K562 (cell line): ENCODE measurements around the gene EVL. TPM values are rescaled to one million over a fixed set of nuclear protein-coding genes. Genes with fewer than 3 reads are reported as not detected.

Experiments used
- ATAC-seq: fragments of 200-7000 bp; cut with Tn5 transposase; 3 replicates; pipeline ENCODE4 v1.9.1; 2020; ENCODE audit warnings: moderate library complexity
- BruUV-seq: library from RNA; stranded (reverse); fragments of 400-500 nt; replicated peaks from 2 replicates; lab custom pipeline; 2021; lab: Mats Ljungman, UMichigan
- CTCF ChIA-PET: fragments of 300-600 bp; formaldehyde crosslinking; extraction: SDS; loops from one replicate; lab custom pipeline; 2021; ENCODE audit warnings: low intra/inter-chr PET ratio; lab: Yijun Ruan, JAX
- POLR2A ChIA-PET: fragments of 300-600, 350-650 bp; sonication (Branson Sonifier 250); formaldehyde crosslinking; extraction: SDS; loops from one replicate; lab custom pipeline; 2021; ENCODE audit warnings: antibody characterized with exemption, inconsistent platforms; lab: Yijun Ruan, JAX
- DNase-seq, 4 experiments: peaks; one replicate each; pipeline versions ENCODE4 v3.0.0 to v3.0.0-alpha.2; 2011 to 2018; ENCODE audit warnings: low spot score in 3 of 4, mixed read lengths in 3 of 4; ENCODE audit errors: extremely low read depth in 1 of 4
- FAIRE-seq: peaks from 2 replicates; lab custom pipeline; 2011; peaks lifted over from hg19 to GRCh38; lab: Jason Lieb, UNC
- H2AFZ ChIP-seq: 2 replicates; pipeline ENCODE4 v1.6.0; 2011; ENCODE audit warnings: low read depth, low read length, control low read depth, inconsistent platforms
- H3K27ac ChIP-seq: fragments of 200-600 bp; 3 replicates; pipeline ENCODE4 v1.8.0; 2011; ENCODE audit warnings: low read depth, mild to moderate bottlenecking, control low read depth, inconsistent platforms, low read length, moderate library complexity, mixed read lengths; ENCODE audit errors: extremely low read depth
- H3K27me3 ChIP-seq, 2 experiments: fragments of 300-600 bp in 1 of 2; 2 replicates in 1 of 2; 3 replicates in 1 of 2; pipeline versions ENCODE4 v1.6.0 to v1.8.0; 2011; ENCODE audit warnings: inconsistent platforms in 2 of 2, low read length in 2 of 2, mild to moderate bottlenecking in 1 of 2, mixed read lengths in 1 of 2, moderate library complexity in 1 of 2; ENCODE audit not compliant: control insufficient read depth in 2 of 2, insufficient read depth in 2 of 2
- H3K36me3 ChIP-seq: fragments of 300-600 bp; 3 replicates; pipeline ENCODE4 v1.8.0; 2011; ENCODE audit warnings: mild to moderate bottlenecking, low read length, inconsistent platforms; ENCODE audit not compliant: control insufficient read depth, insufficient read depth
- H3K4me1 ChIP-seq, 2 experiments: fragments of 200-600 bp in 1 of 2; replicated peaks in 1 of 2; 2 replicates in 1 of 2; 3 replicates in 1 of 2; pipeline versions ENCODE4 v1.5.1 to v1.8.0; 2011; ENCODE audit warnings: inconsistent platforms in 2 of 2, low read length in 2 of 2, mild to moderate bottlenecking in 1 of 2, mixed read lengths in 1 of 2, moderate library complexity in 1 of 2; ENCODE audit not compliant: control insufficient read depth in 2 of 2, insufficient read depth in 2 of 2
- H3K4me2 ChIP-seq: 2 replicates; pipeline ENCODE4 v1.6.1; 2011; ENCODE audit warnings: low read length, control low read depth, inconsistent platforms, mixed read lengths; ENCODE audit not compliant: insufficient read depth
- H3K4me3 ChIP-seq: fragments of 200-600 bp; sonication (generic), shearing (Covaris generic); 2 replicates; pipeline ENCODE4 v1.5.1; 2016; ENCODE audit warnings: control low read depth, inconsistent platforms
- H3K79me2 ChIP-seq: fragments of 200-600 bp; 3 replicates; pipeline ENCODE4 v1.8.0; 2011; ENCODE audit warnings: low read length, inconsistent platforms; ENCODE audit not compliant: control insufficient read depth, insufficient read depth
- H3K9ac ChIP-seq, 2 experiments: 2 replicates each; pipeline versions ENCODE4 v1.6.0 to v1.6.1; 2011; ENCODE audit warnings: low read depth in 2 of 2, low read length in 2 of 2, control low read depth in 1 of 2, inconsistent platforms in 1 of 2, mild to moderate bottlenecking in 1 of 2, mixed read lengths in 1 of 2; ENCODE audit not compliant: insufficient read depth in 1 of 2
- H3K9me1 ChIP-seq: one replicate; pipeline ENCODE4 v1.6.0; 2011; ENCODE audit warnings: inconsistent platforms, mild to moderate bottlenecking, low read length, moderate library complexity; ENCODE audit not compliant: control insufficient read depth, insufficient read depth
- H3K9me3 ChIP-seq: replicated peaks from 2 replicates; pipeline ENCODE4 v1.5.1; 2011; ENCODE audit warnings: low read depth, low read length, inconsistent platforms; ENCODE audit not compliant: control insufficient read depth, insufficient read depth
- H4K20me1 ChIP-seq: replicated peaks from 2 replicates; pipeline ENCODE4 v1.6.1; 2011; ENCODE audit warnings: low read length, inconsistent platforms, mixed read lengths; ENCODE audit not compliant: control insufficient read depth, insufficient read depth
- ARID2 ChIP-seq: fragments of 450-650 bp; IDR thresholded peaks from 2 replicates; pipeline ENCODE4 v1.6.1; 2017; ENCODE audit warnings: antibody characterized with exemption, mild to moderate bottlenecking
- CLOCK ChIP-seq: fragments of 250-450 bp; sonication (Bioruptor Pico); IDR thresholded peaks from 2 replicates; pipeline ENCODE4 v1.4.0; 2020; ENCODE audit warnings: mild to moderate bottlenecking, moderate library complexity, borderline replicate concordance
- E2F6 ChIP-seq, 2 experiments: IDR thresholded peaks; 2 replicates each; pipeline ENCODE4 v1.6.1; 2011; ENCODE audit warnings: borderline replicate concordance in 1 of 2, control low read depth in 1 of 2, low read depth in 1 of 2, low read length in 1 of 2, mild to moderate bottlenecking in 1 of 2, mixed read lengths in 1 of 2, moderate library complexity in 1 of 2; ENCODE audit not compliant: insufficient read depth in 1 of 2, insufficient read length in 1 of 2, poor library complexity in 1 of 2, severe bottlenecking in 1 of 2; ENCODE audit errors: extremely low read depth in 1 of 2
- HSF4 ChIP-seq: fragments of 250-450 bp; sonication (Bioruptor Pico); IDR thresholded peaks from 2 replicates; pipeline ENCODE4 v2.1.2; 2022; ENCODE audit warnings: mild to moderate bottlenecking, moderate library complexity, borderline replicate concordance
- ILK ChIP-seq: fragments of 450-650 bp; IDR thresholded peaks from 2 replicates; pipeline ENCODE4 v1.6.1; 2016; ENCODE audit warnings: missing genetic modification characterization, low read depth, mild to moderate bottlenecking, missing compliant biosample characterization, moderate library complexity, borderline replicate concordance
- KLF16 ChIP-seq: IDR thresholded peaks from 2 replicates; pipeline ENCODE4 v1.6.1; 2016; ENCODE audit warnings: antibody characterized with exemption
- NFYB ChIP-seq: IDR thresholded peaks from 2 replicates; pipeline ENCODE4 v1.6.1; 2011; ENCODE audit warnings: mild to moderate bottlenecking, moderate library complexity; ENCODE audit not compliant: insufficient read length; ENCODE audit errors: extremely low read depth
- POLR2A ChIP-seq: fragments of 450-650 bp; conservative IDR thresholded peaks from 2 replicates; pipeline ENCODE4 v1.6.1; 2016
- RNF2 ChIP-seq: sonication (generic); IDR thresholded peaks from 2 replicates; pipeline ENCODE4 v1.6.1; 2016
- SAFB2 ChIP-seq: fragments of 200-400 bp; formaldehyde crosslinking; IDR thresholded peaks from 2 replicates; pipeline ENCODE4 v1.6.1; 2018; ENCODE audit warnings: borderline replicate concordance, low read length, low read depth, moderate library complexity; ENCODE audit not compliant: severe bottlenecking
- SMAD2 ChIP-seq: fragments of 150-350 bp; IDR thresholded peaks from 2 replicates; pipeline ENCODE4 v1.6.1; 2014; ENCODE audit warnings: low read depth, mild to moderate bottlenecking, low read length
- TAF1 ChIP-seq: IDR thresholded peaks from 2 replicates; pipeline ENCODE4 v1.6.1; 2011; ENCODE audit warnings: mild to moderate bottlenecking, low read length, moderate library complexity; ENCODE audit not compliant: insufficient read depth, control insufficient read depth, severe bottlenecking; ENCODE audit errors: extremely low read depth
- TRIM24 ChIP-seq, 2 experiments: fragments of 450-650 bp; IDR thresholded peaks; 2 replicates each; pipeline ENCODE4 v1.6.1; 2016
- TRIM28 ChIP-seq: fragments of 450-650 bp; IDR thresholded peaks from 2 replicates; pipeline ENCODE4 v1.6.1; 2017
- WGBS: fragments of 100-300 bp; shearing (Covaris generic); methylation state at CpG from one replicate; pipeline ENCODE4 v1.1.6; 2016; ENCODE audit warnings: low coverage, mixed read lengths; ENCODE audit not compliant: insufficient coverage; ENCODE audit errors: missing lambda C conversion rate; 5-methylcytosine and 5-hydroxymethylcytosine counted together
- in situ Hi-C: fragments of 300-500 bp; cut with MboI; formaldehyde crosslinking; loops from 4 replicates; pipeline ENCODE4 v1.15.0; 2018; ENCODE audit warnings: inconsistent platforms, mixed read lengths
- intact Hi-C: fragments of 100-400 bp; cut with micrococcal nuclease; formaldehyde crosslinking; loops from 2 replicates; pipeline ENCODE4 v1.14.2; 2022
- polyA plus RNA-seq, 8 experiments: library from polyadenylated mRNA; depleted of rRNA in 4 of 8; stranded (reverse) in 5 of 8; unstranded in 3 of 8; fragments of >200 nt; fragmentation: Nextera tagmentation in 2 of 8; fragmentation: Illumina TruSeq in 1 of 8; extraction: Ambion mirVana in 2 of 8; extraction: Trizol in 1 of 8; gene quantifications; 2 replicates each; pipeline versions ENCODE4 v1.2.1 to v1.2.3, GENCODE V29; 2011 to 2014; ENCODE audit warnings: inconsistent platforms in 1 of 8, missing spikeins in 1 of 8
- total RNA-seq, 7 experiments: library from RNA; depleted of rRNA in 6 of 7; stranded (reverse); fragments of >200 nt in 6 of 7; fragmentation: Illumina TruSeq in 2 of 7; extraction: Trizol in 2 of 7; gene quantifications; 2 replicates each; pipeline versions ENCODE4 v1.2.1 to v1.2.3, GENCODE V29; 2011 to 2021; ENCODE audit warnings: low replicate concordance in 1 of 7
- TF ChIP-seq, protein P1 (sequence below), 3 experiments: fragments of 200-800 bp in 1 of 3; sonication (Bioruptor generic) in 1 of 3; sonication (generic) in 1 of 3; formaldehyde crosslinking in 1 of 3; IDR thresholded peaks; 2 replicates each; pipeline versions ENCODE4 v1.6.1 to v1.8.0; 2016 to 2022; ENCODE audit warnings: mild to moderate bottlenecking in 2 of 3, missing compliant biosample characterization in 2 of 3, missing genetic modification characterization in 2 of 3, missing genetic modification reagents in 1 of 3
- TF ChIP-seq, protein P2 (sequence below): fragments of 450-650 bp; IDR thresholded peaks from 2 replicates; pipeline ENCODE4 v1.6.1; 2016; ENCODE audit warnings: missing biosample characterization, missing genetic modification characterization

EVL gene
- total and polyA plus RNA-seq, 9 of the 15 experiments (the other 6 are each of a cell fraction or from before 2014, with no cell fraction given), result 2.9 to 43.4 (median 23.9) TPM

GRCh38 chr14:100158566-100159093, 93.4 kb downstream of the EVL start:
- in situ Hi-C loops, result no loop called here
- no peak overlapping the region for H3K4me3 ChIP-seq
- CTCF ChIA-PET, result no interaction called here
- TF ChIP-seq KLF16 (no peak), POLR2A (no peak), HSF4 (CRISPR knock-in tag) (no peak), SAFB2 (no peak), ARID2 (no peak), TRIM28 (no peak), E2F6 (IDR thresholded peaks at IDR 0.05; ENCODE audit: borderline replicate concordance in 1 of 2, extremely low read depth in 1 of 2, insufficient read depth in 1 of 2, insufficient read length in 1 of 2, low read depth in 1 of 2, low read length in 1 of 2, poor library complexity in 1 of 2, severe bottlenecking in 1 of 2) (no peak), SMAD2 (no peak), NFYB (no peak), RNF2 (no peak), TAF1 (no peak), CLOCK (CRISPR knock-in tag) (no peak), ILK (no peak), TRIM24 (IDR thresholded peaks at IDR 0.05) (no peak)
- TF ChIP-seq, protein P1, sequence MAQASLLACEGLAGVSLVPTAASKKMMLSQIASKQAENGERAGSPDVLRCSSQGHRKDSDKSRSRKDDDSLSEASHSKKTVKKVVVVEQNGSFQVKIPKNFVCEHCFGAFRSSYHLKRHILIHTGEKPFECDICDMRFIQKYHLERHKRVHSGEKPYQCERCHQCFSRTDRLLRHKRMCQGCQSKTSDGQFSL (CRISPR knock-in tag; IDR thresholded peaks at IDR 0.05), result no peak
- TF ChIP-seq, protein P1 (tag; IDR thresholded peaks at IDR 0.05), result no peak
- TF ChIP-seq, protein P2, sequence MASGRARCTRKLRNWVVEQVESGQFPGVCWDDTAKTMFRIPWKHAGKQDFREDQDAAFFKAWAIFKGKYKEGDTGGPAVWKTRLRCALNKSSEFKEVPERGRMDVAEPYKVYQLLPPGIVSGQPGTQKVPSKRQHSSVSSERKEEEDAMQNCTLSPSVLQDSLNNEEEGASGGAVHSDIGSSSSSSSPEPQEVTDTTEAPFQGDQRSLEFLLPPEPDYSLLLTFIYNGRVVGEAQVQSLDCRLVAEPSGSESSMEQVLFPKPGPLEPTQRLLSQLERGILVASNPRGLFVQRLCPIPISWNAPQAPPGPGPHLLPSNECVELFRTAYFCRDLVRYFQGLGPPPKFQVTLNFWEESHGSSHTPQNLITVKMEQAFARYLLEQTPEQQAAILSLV (tag), result no peak

More at GRCh38 chr14:100158566-100159093, 93.4 kb downstream of the EVL start:
- H3K4me2 ChIP-seq, result no peak overlapping the region
- H3K9ac ChIP-seq, result no peak overlapping the region
- WGBS, result 93% methylated on average over 13 of the region's 32 CpGs
- no peak overlapping the region for H2AFZ ChIP-seq
- ATAC-seq, result no peak
- no peaks in the 10 kb centered on the region for H4K20me1 ChIP-seq
- POLR2A ChIA-PET, result no interaction called here
- intact Hi-C loops, result no loop called here
- FAIRE-seq, result no peak
- H3K79me2 ChIP-seq, result no peaks in the 10 kb centered on the region
- peaks cover 8% of the 10 kb centered on the region for H3K9me3 ChIP-seq
- H3K27ac ChIP-seq, result no peak overlapping the region
- BruUV-seq, result no TSS peak
- peaks cover 0 to 6% of the 10 kb centered on the region in 2 experiments; a peak in 2 of 5 replicates for H3K4me1 ChIP-seq
- H3K36me3 ChIP-seq, result no peaks in the 10 kb centered on the region
- DNase-seq, result no peak
- H3K27me3 ChIP-seq, result no peaks in the 10 kb centered on the region
- H3K9me1 ChIP-seq, result no peaks in the 10 kb centered on the region
